Astrocyte (in vitro differentiated cells and primary cell): ENCODE results near the gene DES.

Experiments used
- EZH2 ChIP-seq: IDR thresholded peaks from 2 replicates; pipeline ENCODE4 v1.6.1; 2012; ENCODE audit warnings: mild to moderate bottlenecking, low read length, inconsistent platforms; ENCODE audit not compliant: insufficient read depth
- TF ChIP-seq, protein P1 (sequence below): IDR thresholded peaks from 2 replicates; pipeline ENCODE4 v1.5.1; 2011; ENCODE audit warnings: low read depth, mild to moderate bottlenecking, inconsistent platforms, low read length, moderate library complexity; ENCODE audit not compliant: insufficient read depth

DNA sequence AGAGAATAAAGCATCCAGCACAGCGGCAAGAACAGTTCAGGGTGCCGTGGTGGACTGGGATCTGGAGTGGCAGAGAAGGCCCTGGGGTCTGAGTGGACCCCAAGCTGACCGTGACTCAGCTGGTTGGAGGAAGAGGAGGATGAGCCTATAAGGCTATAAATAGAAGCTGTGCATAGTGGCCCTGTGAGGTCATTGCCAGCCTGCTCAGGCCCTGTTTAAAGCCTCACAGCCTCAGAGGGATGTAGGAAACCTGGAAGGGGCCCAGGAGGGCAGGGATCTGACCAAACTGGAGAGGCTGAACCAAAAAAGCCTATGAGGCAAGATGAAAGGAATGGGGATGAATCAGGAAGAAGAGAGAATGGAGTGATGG lies 11.3 kb upstream of the DES start:
- no peak for TF ChIP-seq EZH2
- TF ChIP-seq, protein P1, sequence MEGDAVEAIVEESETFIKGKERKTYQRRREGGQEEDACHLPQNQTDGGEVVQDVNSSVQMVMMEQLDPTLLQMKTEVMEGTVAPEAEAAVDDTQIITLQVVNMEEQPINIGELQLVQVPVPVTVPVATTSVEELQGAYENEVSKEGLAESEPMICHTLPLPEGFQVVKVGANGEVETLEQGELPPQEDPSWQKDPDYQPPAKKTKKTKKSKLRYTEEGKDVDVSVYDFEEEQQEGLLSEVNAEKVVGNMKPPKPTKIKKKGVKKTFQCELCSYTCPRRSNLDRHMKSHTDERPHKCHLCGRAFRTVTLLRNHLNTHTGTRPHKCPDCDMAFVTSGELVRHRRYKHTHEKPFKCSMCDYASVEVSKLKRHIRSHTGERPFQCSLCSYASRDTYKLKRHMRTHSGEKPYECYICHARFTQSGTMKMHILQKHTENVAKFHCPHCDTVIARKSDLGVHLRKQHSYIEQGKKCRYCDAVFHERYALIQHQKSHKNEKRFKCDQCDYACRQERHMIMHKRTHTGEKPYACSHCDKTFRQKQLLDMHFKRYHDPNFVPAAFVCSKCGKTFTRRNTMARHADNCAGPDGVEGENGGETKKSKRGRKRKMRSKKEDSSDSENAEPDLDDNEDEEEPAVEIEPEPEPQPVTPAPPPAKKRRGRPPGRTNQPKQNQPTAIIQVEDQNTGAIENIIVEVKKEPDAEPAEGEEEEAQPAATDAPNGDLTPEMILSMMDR, result no peak
